ENCODE measurements around the gene LCN12. TPM values are rescaled to one million over a fixed set of nuclear protein-coding genes. Genes with fewer than 3 reads are reported as not detected.

Gene LCN12
- total RNA-seq, 1 experiment from 2014 or later = 2.1 TPM

DNA sequence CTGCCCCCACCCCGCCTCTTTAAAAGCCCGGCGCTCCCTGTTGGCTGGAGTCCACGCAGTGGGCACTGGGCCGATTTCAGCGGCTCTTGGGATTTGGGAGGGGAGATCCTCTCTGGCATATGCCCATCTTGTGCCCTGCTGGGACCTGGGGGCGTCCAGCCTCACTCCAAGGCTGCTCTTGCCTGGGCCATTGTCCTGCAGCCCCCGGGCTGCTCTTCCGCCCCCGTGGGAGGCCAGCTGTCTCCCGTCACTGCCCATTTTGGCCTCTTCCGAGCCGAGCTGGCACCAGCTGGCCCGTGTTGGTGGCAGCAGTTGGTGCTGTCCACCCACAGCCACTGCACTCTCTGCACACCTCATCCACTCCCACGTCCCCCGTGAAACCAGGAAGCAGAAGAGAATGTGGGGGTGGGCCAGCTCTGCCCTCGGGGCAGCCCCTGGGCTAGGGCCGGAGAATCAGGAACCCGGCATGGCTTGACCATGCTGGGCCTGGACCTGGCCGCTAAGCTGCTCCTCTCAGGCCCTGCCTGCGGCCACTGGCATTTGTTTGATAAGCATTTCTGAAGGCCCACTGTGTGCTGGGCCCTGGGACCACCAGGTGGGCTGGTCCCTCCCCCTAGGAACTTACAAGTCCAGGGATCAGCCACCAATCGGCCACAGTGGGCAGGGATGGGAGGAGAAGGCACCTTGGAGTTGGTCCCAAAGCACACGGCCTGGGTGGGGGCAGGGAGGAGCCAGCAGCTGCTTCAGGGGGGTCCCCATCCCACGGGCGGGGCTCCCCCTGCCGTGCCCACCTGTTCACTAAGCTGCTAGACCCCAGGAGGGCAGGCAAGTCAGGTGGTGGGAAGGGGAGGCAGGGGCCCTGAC is 4.8 kb upstream of the LCN12 start:
- Histone ChIP-seq H2BK20ac (ENCODE audit: low read depth, low read length, poor library complexity, severe bottlenecking) (no peak overlapping the region), H3K18ac (ENCODE audit: insufficient read length, low read depth, low read length) (no peak overlapping the region), H3K4me1 (ENCODE audit: insufficient read depth, low read length) (no peaks in the 10 kb centered on the region), H2BK12ac (ENCODE audit: insufficient read length, low read depth, low read length) (no peak overlapping the region), H2BK5ac (ENCODE audit: insufficient read length, low read length) (no peak overlapping the region), H4K8ac (replicated peaks; ENCODE audit: insufficient read length, low read depth, low read length) (no peak overlapping the region), H3K79me1 (ENCODE audit: insufficient read depth, low read depth, low read length, poor library complexity, severe bottlenecking) (no peaks in the 10 kb centered on the region), H3K79me2 (ENCODE audit: insufficient read depth, low read length) (no peaks in the 10 kb centered on the region), H3K56ac (ENCODE audit: insufficient read length, low read depth, low read length) (no peak overlapping the region), H3T11ph (ENCODE audit: low read length) (no peak overlapping the region), H3K4ac (ENCODE audit: low read depth, low read length) (no peak overlapping the region), H4K20me1 (ENCODE audit: control insufficient read depth, insufficient read depth, insufficient read length) (no peaks in the 10 kb centered on the region), H3K4me2 (ENCODE audit: insufficient read depth, insufficient read length, low read length) (no peak overlapping the region), H2AFZ (ENCODE audit: low read length) (no peak overlapping the region), H2BK15ac (ENCODE audit: low read depth, low read length) (no peak overlapping the region), H4K5ac (ENCODE audit: insufficient read length, low read depth, low read length) (no peak overlapping the region), H4K91ac (ENCODE audit: insufficient read length, low read depth, low read length) (no peak overlapping the region), H2AK5ac (ENCODE audit: insufficient read length, low read length) (no peak overlapping the region), H2BK120ac (ENCODE audit: low read depth, low read length, poor library complexity, severe bottlenecking) (no peak overlapping the region), H3K9me3 (ENCODE audit: control insufficient read depth, low read depth, low read length) (no peaks in the 10 kb centered on the region), H3K23ac (ENCODE audit: insufficient read length, low read depth, low read length) (no peak overlapping the region), H3K23me2 (ENCODE audit: insufficient read length, low read depth, low read length, poor library complexity, severe bottlenecking) (peaks cover 8% of the 10 kb centered on the region), H3K14ac (ENCODE audit: insufficient read depth, low read length) (no peak overlapping the region), H3K27ac (ENCODE audit: insufficient read length, low read depth, low read length) (no peak overlapping the region), H3K27me3 (ENCODE audit: insufficient read depth, low read length) (no peaks in the 10 kb centered on the region), H3K9ac (ENCODE audit: extremely low read depth, insufficient read length, low read length) (no peak overlapping the region)
- DNase-seq = no peak
- peaks cover 0 to 8% (median 6%) of the 10 kb centered on the region in 3 experiments; a peak in 4 of 7 replicates for H3K36me3 Mint-ChIP-seq (ENCODE audit: insufficient read depth in 1 of 3, low read depth in 3 of 3)
- WGBS (ENCODE audit: extremely low coverage, insufficient read length, low lambda C conversion rate) = no CpG with 5 or more reads among the region's 26 CpGs
- TF ChIP-seq, protein P1, sequence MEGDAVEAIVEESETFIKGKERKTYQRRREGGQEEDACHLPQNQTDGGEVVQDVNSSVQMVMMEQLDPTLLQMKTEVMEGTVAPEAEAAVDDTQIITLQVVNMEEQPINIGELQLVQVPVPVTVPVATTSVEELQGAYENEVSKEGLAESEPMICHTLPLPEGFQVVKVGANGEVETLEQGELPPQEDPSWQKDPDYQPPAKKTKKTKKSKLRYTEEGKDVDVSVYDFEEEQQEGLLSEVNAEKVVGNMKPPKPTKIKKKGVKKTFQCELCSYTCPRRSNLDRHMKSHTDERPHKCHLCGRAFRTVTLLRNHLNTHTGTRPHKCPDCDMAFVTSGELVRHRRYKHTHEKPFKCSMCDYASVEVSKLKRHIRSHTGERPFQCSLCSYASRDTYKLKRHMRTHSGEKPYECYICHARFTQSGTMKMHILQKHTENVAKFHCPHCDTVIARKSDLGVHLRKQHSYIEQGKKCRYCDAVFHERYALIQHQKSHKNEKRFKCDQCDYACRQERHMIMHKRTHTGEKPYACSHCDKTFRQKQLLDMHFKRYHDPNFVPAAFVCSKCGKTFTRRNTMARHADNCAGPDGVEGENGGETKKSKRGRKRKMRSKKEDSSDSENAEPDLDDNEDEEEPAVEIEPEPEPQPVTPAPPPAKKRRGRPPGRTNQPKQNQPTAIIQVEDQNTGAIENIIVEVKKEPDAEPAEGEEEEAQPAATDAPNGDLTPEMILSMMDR (conservative IDR thresholded peaks at IDR 0.05) = no peak
- no peaks in the 10 kb centered on the region for H3K9me3 Mint-ChIP-seq
- H3K4me3 Mint-ChIP-seq = no peak overlapping the region
- H3K27ac Mint-ChIP-seq = peak overlapping the region in 2 of 3 experiments; percentile 85 to 89; a peak in 3 of 7 replicates
- no peaks in the 10 kb centered on the region for H3K27me3 Mint-ChIP-seq (ENCODE audit: low read depth)
- peaks cover 10 to 18% of the 10 kb centered on the region in 2 experiments for H3K4me1 Mint-ChIP-seq
